Measurements from ENCODE around the gene PTPRN2. TPM values are rescaled to one million over a fixed set of nuclear protein-coding genes. Genes with fewer than 3 reads are reported as not detected.

Gene PTPRN2
- polyA plus RNA-seq, 1 of the 3 experiments (the other 2 are of a cell fraction): 4.0 TPM

- TF ChIP-seq RCOR1 (IDR thresholded peaks at IDR 0.05; ENCODE audit: low read length) (no peak), JUND (IDR thresholded peaks at IDR 0.05) (no peak)
These were observed 623.6 kb downstream of the PTPRN2 start (continued) for GRCh38 chr7:157964016-157964415.

- Histone ChIP-seq H3K79me2 (ENCODE audit: insufficient read depth) (no peaks in the 10 kb centered on the region), H3K9ac (no peak overlapping the region), H3K36me3 (replicated peaks in 1 of 2; ENCODE audit: control insufficient read depth in 1 of 2, insufficient read depth in 2 of 2, low read length in 1 of 2) (no peaks in the 10 kb centered on the region), H3K9me3 (peaks cover 4% of the 10 kb centered on the region; the same call in 1 of the 2 replicates), H3K4me2 (no peak overlapping the region), H3K27me3 (ENCODE audit: insufficient read depth) (no peaks in the 10 kb centered on the region), H3F3A (replicated peaks; ENCODE audit: insufficient read depth) (no peaks in the 10 kb centered on the region), H3K27ac (ENCODE audit: low read depth in 2 of 2, low read length in 1 of 2) (no peak overlapping the region), H4K20me1 (ENCODE audit: insufficient read depth) (no peaks in the 10 kb centered on the region), H2AFZ (ENCODE audit: low read depth) (no peak overlapping the region), H3K9me2 (0 out of 2 replicates have a peak, but pooled peaks cover 2% of the 10 kb centered on the region), H3K4me1 (ENCODE audit: control insufficient read depth in 1 of 2, insufficient read depth in 2 of 2, low read depth in 1 of 2, low read length in 1 of 2) (no peaks in the 10 kb centered on the region; a peak in 1 of 4 replicates), H3K4me3 (ENCODE audit: low read depth in 2 of 2, low read length in 1 of 2) (no peak overlapping the region)
- 12% methylated on average over 9 of the region's 9 CpGs for WGBS (ENCODE audit: low lambda C conversion rate)
- DNase-seq: no peak
- ChIA-PET CTCF (no interaction called here), POLR2A (no interaction called here)
- TF ChIP-seq MEF2A (IDR thresholded peaks at IDR 0.05; ENCODE audit: borderline replicate concordance, low read depth): no peak
- no peak for TF ChIP-seq PBX3 (IDR thresholded peaks at IDR 0.05)
- no peak for TF ChIP-seq GABPA (IDR thresholded peaks at IDR 0.05; ENCODE audit: low read depth)
- no peak for TF ChIP-seq TCF12 (IDR thresholded peaks at IDR 0.05)
- TF ChIP-seq USF1 (IDR thresholded peaks at IDR 0.05; ENCODE audit: borderline replicate concordance, low read depth): no peak
- no peak for TF ChIP-seq EP300 (IDR thresholded peaks at IDR 0.05; ENCODE audit: borderline replicate concordance in 1 of 2, low read depth in 1 of 2, low read length in 1 of 2)
- TF ChIP-seq YY1 (IDR thresholded peaks at IDR 0.05; ENCODE audit: low read depth): no peak
- no peak for TF ChIP-seq MXI1 (IDR thresholded peaks at IDR 0.05; ENCODE audit: low read depth, low read length)
- TF ChIP-seq RCOR1 (IDR thresholded peaks at IDR 0.05; ENCODE audit: low read length): no peak
- TF ChIP-seq FOXM1 (IDR thresholded peaks at IDR 0.05; ENCODE audit: low read depth): no peak
- TF ChIP-seq ELF1 (IDR thresholded peaks at IDR 0.05): no peak
- TF ChIP-seq SIN3A (IDR thresholded peaks at IDR 0.05; ENCODE audit: borderline replicate concordance, low read depth, low read length): no peak
- TF ChIP-seq NRF1 (IDR thresholded peaks at IDR 0.05; ENCODE audit: low read depth, low read length): no peak
- no peak for TF ChIP-seq FOXJ3 (CRISPR knock-in tag; IDR thresholded peaks at IDR 0.05)
- TF ChIP-seq GATA2 (CRISPR knock-in tag; IDR thresholded peaks at IDR 0.05): no peak
- no peak for TF ChIP-seq RAD21 (IDR thresholded peaks at IDR 0.05; ENCODE audit: low read length)
- no peak for TF ChIP-seq CTCF (IDR thresholded peaks at IDR 0.05)
- TF ChIP-seq POLR2AphosphoS5 (IDR thresholded peaks at IDR 0.05; ENCODE audit: low read depth, low read length): no peak
- TF ChIP-seq TAF1 (IDR thresholded peaks at IDR 0.05; ENCODE audit: borderline replicate concordance, low read depth, low read length): no peak
- no peak for TF ChIP-seq MAX (IDR thresholded peaks at IDR 0.05; ENCODE audit: low read depth)
These were observed 624.1 kb downstream of the PTPRN2 start for GRCh38 chr7:157963526-157963925.
